GM10266 (cell line): ENCODE results near the gene ANGPTL2.

Experiments
- DNase-seq: peaks from one replicate; pipeline ENCODE4 v3.0.0; 2012; ENCODE audit errors: extremely low spot score
- CTCF ChIP-seq: IDR thresholded peaks from 2 replicates; pipeline ENCODE4 v1.5.1; 2012; ENCODE audit warnings: mild to moderate bottlenecking, low read depth; ENCODE audit not compliant: control insufficient read depth, insufficient read depth; ENCODE audit errors: missing control alignments

The ANGPTL2 gene

GRCh38 chr9:127039492-127039891, 82.9 kb downstream of the ANGPTL2 start:
- DNase-seq = no peak
- no peak for TF ChIP-seq CTCF

GRCh38 chr9:127038531-127038930, 83.9 kb downstream of the ANGPTL2 start:
- no peak for TF ChIP-seq CTCF
- no peak for DNase-seq
